ENCODE measurements around the gene MRPS35.

- TF ChIP-seq, protein P1, sequence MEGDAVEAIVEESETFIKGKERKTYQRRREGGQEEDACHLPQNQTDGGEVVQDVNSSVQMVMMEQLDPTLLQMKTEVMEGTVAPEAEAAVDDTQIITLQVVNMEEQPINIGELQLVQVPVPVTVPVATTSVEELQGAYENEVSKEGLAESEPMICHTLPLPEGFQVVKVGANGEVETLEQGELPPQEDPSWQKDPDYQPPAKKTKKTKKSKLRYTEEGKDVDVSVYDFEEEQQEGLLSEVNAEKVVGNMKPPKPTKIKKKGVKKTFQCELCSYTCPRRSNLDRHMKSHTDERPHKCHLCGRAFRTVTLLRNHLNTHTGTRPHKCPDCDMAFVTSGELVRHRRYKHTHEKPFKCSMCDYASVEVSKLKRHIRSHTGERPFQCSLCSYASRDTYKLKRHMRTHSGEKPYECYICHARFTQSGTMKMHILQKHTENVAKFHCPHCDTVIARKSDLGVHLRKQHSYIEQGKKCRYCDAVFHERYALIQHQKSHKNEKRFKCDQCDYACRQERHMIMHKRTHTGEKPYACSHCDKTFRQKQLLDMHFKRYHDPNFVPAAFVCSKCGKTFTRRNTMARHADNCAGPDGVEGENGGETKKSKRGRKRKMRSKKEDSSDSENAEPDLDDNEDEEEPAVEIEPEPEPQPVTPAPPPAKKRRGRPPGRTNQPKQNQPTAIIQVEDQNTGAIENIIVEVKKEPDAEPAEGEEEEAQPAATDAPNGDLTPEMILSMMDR (conservative IDR thresholded peaks at IDR 0.05; ENCODE audit: low read length), result no peak
- TF ChIP-seq EZH2phosphoT487 (IDR thresholded peaks at IDR 0.05; ENCODE audit: borderline replicate concordance, low read depth, low read length), result no peak
Measured at GRCh38 chr12:27685274-27685673, 25.4 kb upstream of the MRPS35 start.

Measured in OCI-LY7 (cell line).